Thyroid gland (tissue), 4 donors: ENCODE results near the gene BEAN1. TPM values are rescaled to one million over a fixed set of nuclear protein-coding genes. Genes with fewer than 3 reads are reported as not detected.

Experiments used
- DNase-seq, 2 donors: peaks; one replicate each; pipeline ENCODE4 v3.0.0-alpha.2; 2019
- H3K27ac ChIP-seq, 3 donors: fragments of 200-600 bp; sonication (generic); 1 replicate in 2 of 3; 2 replicates in 1 of 3; pipeline ENCODE4 v1.5.1; 2016 to 2019; ENCODE audit warnings: mild to moderate bottlenecking in 1 of 3, moderate library complexity in 1 of 3
- H3K27me3 ChIP-seq: fragments of 200-600 bp; sonication (generic); one replicate; pipeline ENCODE4 v1.5.1; 2019
- H3K36me3 ChIP-seq, 2 donors: fragments of 200-600 bp; sonication (generic); one replicate each; pipeline ENCODE4 v1.5.1; 2016 to 2019
- H3K4me1 ChIP-seq, 2 donors: fragments of 200-600 bp; sonication (generic); one replicate each; pipeline ENCODE4 v1.5.1; 2017 to 2019
- H3K4me3 ChIP-seq, 3 donors: fragments of 200-600 bp; sonication (generic); replicated peaks in 1 of 3; 1 replicate in 2 of 3; 2 replicates in 1 of 3; pipeline ENCODE4 v1.5.1; 2016; ENCODE audit warnings: mild to moderate bottlenecking in 1 of 3
- H3K9me3 ChIP-seq: fragments of 200-600 bp; sonication (generic); one replicate; pipeline ENCODE4 v1.5.1; 2017
- POLR2A ChIP-seq, 2 donors: fragments of 450-650 bp; IDR thresholded peaks; one replicate each; pipeline ENCODE4 v1.6.1; 2017; ENCODE audit warnings: antibody characterized with exemption in 2 of 2, mild to moderate bottlenecking in 2 of 2, moderate library complexity in 1 of 2
- WGBS, 2 donors: methylation state at CpG; one replicate each; pipeline ENCODE4 v1.1.5; 2017; 5-methylcytosine and 5-hydroxymethylcytosine counted together
- intact Hi-C: fragments of 100-400 bp; cut with DNase I; formaldehyde crosslinking; loops from one replicate; pipeline ENCODE4 v1.15.1; 2023
- total RNA-seq, 4 donors: library from RNA; depleted of rRNA; stranded (reverse); fragments of >200 nt; gene quantifications; one replicate each; pipeline ENCODE4 v1.2.3, GENCODE V29; 2016
- TF ChIP-seq, protein P1 (sequence below), 6 experiments: fragments of 200-600 bp in 3 of 6; fragments of 450-650 bp in 3 of 6; sonication (generic) in 3 of 6; IDR thresholded peaks; one replicate each; pipeline ENCODE4 v1.5.1; 2016 to 2019; ENCODE audit warnings: antibody characterized with exemption in 6 of 6, mild to moderate bottlenecking in 2 of 6, inconsistent platforms in 1 of 6, moderate library complexity in 1 of 6

The BEAN1 gene
- total RNA-seq, 4 donors from 2014 or later, result 0.38 to 0.54 TPM; not detected in 2

- Histone ChIP-seq H3K4me3 (no peak overlapping the region), H3K9me3 (no peaks in the 10 kb centered on the region), H3K4me1 (peaks cover 0 to 5% of the 10 kb centered on the region in 2 donors), H3K27ac (no peak overlapping the region), H3K36me3 (no peaks in the 10 kb centered on the region), H3K27me3 (no peaks in the 10 kb centered on the region)
- no peak for DNase-seq
- TF ChIP-seq, protein P1, sequence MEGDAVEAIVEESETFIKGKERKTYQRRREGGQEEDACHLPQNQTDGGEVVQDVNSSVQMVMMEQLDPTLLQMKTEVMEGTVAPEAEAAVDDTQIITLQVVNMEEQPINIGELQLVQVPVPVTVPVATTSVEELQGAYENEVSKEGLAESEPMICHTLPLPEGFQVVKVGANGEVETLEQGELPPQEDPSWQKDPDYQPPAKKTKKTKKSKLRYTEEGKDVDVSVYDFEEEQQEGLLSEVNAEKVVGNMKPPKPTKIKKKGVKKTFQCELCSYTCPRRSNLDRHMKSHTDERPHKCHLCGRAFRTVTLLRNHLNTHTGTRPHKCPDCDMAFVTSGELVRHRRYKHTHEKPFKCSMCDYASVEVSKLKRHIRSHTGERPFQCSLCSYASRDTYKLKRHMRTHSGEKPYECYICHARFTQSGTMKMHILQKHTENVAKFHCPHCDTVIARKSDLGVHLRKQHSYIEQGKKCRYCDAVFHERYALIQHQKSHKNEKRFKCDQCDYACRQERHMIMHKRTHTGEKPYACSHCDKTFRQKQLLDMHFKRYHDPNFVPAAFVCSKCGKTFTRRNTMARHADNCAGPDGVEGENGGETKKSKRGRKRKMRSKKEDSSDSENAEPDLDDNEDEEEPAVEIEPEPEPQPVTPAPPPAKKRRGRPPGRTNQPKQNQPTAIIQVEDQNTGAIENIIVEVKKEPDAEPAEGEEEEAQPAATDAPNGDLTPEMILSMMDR (IDR thresholded peaks at IDR 0.05), result no peak
- no peak for TF ChIP-seq POLR2A (IDR thresholded peaks at IDR 0.05)
- 88 to 94% methylated on average over 4 of the region's 4 CpGs for WGBS, 2 donors
- intact Hi-C loops, result no loop called here
Observed at GRCh38 chr16:66473654-66474519, 46.8 kb downstream of the BEAN1 start.

DNA sequence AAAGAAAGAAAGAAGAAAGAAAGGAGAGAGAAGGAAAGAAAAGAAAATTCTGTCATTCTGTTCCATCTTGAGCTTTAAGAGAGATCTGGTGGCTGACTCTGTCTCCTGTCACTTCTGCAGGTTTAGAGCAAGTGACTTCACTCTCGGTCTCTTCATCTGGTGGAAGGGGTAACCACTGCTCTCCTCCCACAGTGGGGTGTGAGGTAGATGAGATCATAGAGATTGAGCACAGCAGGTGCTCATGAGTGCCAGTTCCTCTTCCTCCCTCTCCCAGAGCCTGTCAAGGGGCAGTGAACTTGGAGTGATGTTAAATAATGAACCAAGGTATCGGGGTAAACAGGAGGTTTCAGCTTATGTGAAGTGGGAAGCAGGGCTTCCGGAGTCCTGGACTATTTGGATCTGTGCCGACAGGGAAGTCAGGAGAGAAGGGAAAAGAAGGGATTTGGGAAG, 47.7 kb downstream of the BEAN1 start:
- DNase-seq, result no peak
- Histone ChIP-seq H3K27me3 (no peaks in the 10 kb centered on the region), H3K9me3 (no peaks in the 10 kb centered on the region), H3K4me3 (no peak overlapping the region), H3K4me1 (peaks cover 0 to 8% of the 10 kb centered on the region in 2 donors), H3K36me3 (no peaks in the 10 kb centered on the region), H3K27ac (no peak overlapping the region)
- 34 to 36% methylated on average over 4 of the region's 4 CpGs for WGBS, 2 donors
- intact Hi-C loops, result no loop called here
- TF ChIP-seq, protein P1 (IDR thresholded peaks at IDR 0.05), result no peak
- TF ChIP-seq POLR2A (IDR thresholded peaks at IDR 0.05), result no peak

DNA sequence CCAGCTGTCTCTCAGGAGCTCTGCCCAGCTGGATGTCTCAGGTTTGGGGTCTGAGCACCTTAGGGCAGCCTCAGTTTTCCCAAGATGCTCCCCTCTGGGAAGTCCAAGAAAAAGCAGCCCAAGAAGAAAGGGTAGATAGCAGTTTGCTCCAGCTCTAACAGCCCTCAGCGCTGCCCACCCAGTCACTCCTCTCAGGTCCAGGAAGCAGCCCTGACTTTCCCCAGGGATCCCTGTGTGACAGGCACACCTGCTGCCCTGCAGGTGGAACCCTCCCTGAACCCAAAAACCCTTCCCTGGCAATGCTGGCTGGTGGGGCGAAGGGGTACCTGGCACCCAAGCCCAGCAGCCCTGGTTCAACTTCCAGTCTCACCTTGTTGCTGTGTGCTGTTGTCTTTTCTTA, 48.1 kb downstream of the BEAN1 start:
- intact Hi-C loops, result no loop called here
- 62 to 90% methylated on average over 2 of the region's 2 CpGs for WGBS, 2 donors
- Histone ChIP-seq H3K36me3 (no peaks in the 10 kb centered on the region), H3K4me1 (peaks cover 0 to 8% of the 10 kb centered on the region in 2 donors), H3K4me3 (no peak overlapping the region), H3K27ac (no peak overlapping the region), H3K9me3 (no peaks in the 10 kb centered on the region), H3K27me3 (no peaks in the 10 kb centered on the region)
- DNase-seq, result no peak
- TF ChIP-seq, protein P1 (IDR thresholded peaks at IDR 0.05), result no peak
- no peak for TF ChIP-seq POLR2A (IDR thresholded peaks at IDR 0.05)

GRCh38 chr16:66476328-66477027, 49.4 kb downstream of the BEAN1 start:
- no peak overlapping the region for H3K27ac ChIP-seq
- no peaks in the 10 kb centered on the region for H3K27me3 ChIP-seq
- H3K4me1 ChIP-seq, result peaks cover 0 to 8% of the 10 kb centered on the region in 2 donors
- no peaks in the 10 kb centered on the region for H3K36me3 ChIP-seq
- WGBS, 2 donors, result 67 to 69% methylated on average over 5 to 8 of the region's 8 CpGs
- H3K9me3 ChIP-seq, result no peaks in the 10 kb centered on the region
- TF ChIP-seq, protein P1 (IDR thresholded peaks at IDR 0.05), result no peak
- TF ChIP-seq POLR2A (IDR thresholded peaks at IDR 0.05), result no peak
- no peak for DNase-seq
- intact Hi-C loops, result no loop called here
- H3K4me3 ChIP-seq, result no peak overlapping the region
